HCT116 (cell line): ENCODE measurements around the gene USP53.

Source experiments
- CTCF ChIP-seq, 3 experiments: fragments of 200-600 bp in 1 of 3; sonication (generic) in 1 of 3; IDR thresholded peaks in 2 of 3; conservative IDR thresholded peaks in 1 of 3; 2 replicates each; pipeline ENCODE4 v1.5.1; 2012 to 2017; ENCODE audit warnings: low read depth in 2 of 3, low read length in 2 of 3, antibody characterized with exemption in 1 of 3, borderline replicate concordance in 1 of 3, control low read depth in 1 of 3, mild to moderate bottlenecking in 1 of 3, mixed read lengths in 1 of 3, mixed run types in 1 of 3, moderate library complexity in 1 of 3; ENCODE audit not compliant: insufficient read depth in 1 of 3
- FOSL1 ChIP-seq: IDR thresholded peaks from 2 replicates; pipeline ENCODE4 v1.6.1; 2012; ENCODE audit warnings: low read depth
- TF ChIP-seq, protein P1 (sequence below): IDR thresholded peaks from 2 replicates; pipeline ENCODE4 v1.6.1; 2012

DNA sequence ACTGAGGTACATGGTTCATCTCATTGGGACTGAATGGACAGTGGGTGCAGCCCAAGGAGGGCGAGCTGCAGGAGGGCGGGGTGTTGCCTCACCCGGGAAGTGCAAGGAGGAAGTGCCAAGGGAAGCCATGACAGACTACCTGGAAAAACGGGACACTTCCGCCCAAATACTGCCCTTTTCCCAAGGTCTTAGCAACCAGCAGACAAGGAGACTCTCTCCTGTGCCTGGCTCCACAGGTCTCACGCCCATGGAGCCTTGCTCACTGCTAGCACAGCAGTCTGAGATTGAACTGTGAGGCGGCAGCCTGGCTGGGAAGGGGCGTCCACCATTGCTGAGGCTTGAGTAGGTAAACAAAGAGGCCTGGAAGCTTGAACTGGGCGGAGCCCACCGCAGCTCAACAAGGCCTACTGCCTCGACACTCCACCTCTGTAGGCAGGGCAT lies 14.7 kb upstream of the USP53 start:
- TF ChIP-seq CTCF (IDR thresholded peaks at IDR 0.05 in 2 of 3, conservative IDR thresholded peaks at IDR 0.05 in 1 of 3; ENCODE audit: borderline replicate concordance in 1 of 3, insufficient read depth in 1 of 3, low read depth in 2 of 3, low read length in 2 of 3) (no peak), FOSL1 (no peak)
- TF ChIP-seq, protein P1, sequence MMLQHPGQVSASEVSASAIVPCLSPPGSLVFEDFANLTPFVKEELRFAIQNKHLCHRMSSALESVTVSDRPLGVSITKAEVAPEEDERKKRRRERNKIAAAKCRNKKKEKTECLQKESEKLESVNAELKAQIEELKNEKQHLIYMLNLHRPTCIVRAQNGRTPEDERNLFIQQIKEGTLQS: no peak
